DND-41 (cell line): ENCODE results near the gene ACSL3.

Experiments
- CTCF ChIP-seq: IDR thresholded peaks from 2 replicates; pipeline ENCODE4 v1.5.1; 2012; ENCODE audit warnings: borderline replicate concordance, low read length, moderate library complexity, mild to moderate bottlenecking; ENCODE audit not compliant: poor library complexity, severe bottlenecking; ENCODE audit errors: extremely low read depth
- EZH2 ChIP-seq: IDR thresholded peaks from 3 replicates; pipeline ENCODE4 v1.6.1; 2012; ENCODE audit warnings: borderline replicate concordance, low read depth, mild to moderate bottlenecking, moderate library complexity, low read length, inconsistent platforms; ENCODE audit not compliant: severe bottlenecking

GRCh38 chr2:222827417-222827816, 33.4 kb upstream of the ACSL3 start:
- TF ChIP-seq CTCF, result no peak
- TF ChIP-seq EZH2, result no peak
